ENCODE results near the gene ZBTB9.
"Not testable (repeated sequence)": the region's sequence is repeated elsewhere in the genome, so short reads cannot be mapped to it uniquely, and the experiment has no call there.

GRCh38 chr6:33485680-33486079 lies 31.3 kb downstream of the ZBTB9 start:
- TF ChIP-seq POLR2A (IDR thresholded peaks at IDR 0.05); CTCF (IDR thresholded peaks at IDR 0.05 in 8 of 11, conservative IDR thresholded peaks at IDR 0.05 in 3 of 11); POLR2AphosphoS5 (IDR thresholded peaks at IDR 0.05): not testable (repeated sequence)
